ENCODE data around the gene ZSCAN5A. TPM values are rescaled to one million over a fixed set of nuclear protein-coding genes. Genes with fewer than 3 reads are reported as not detected.

ZSCAN5A gene
- total and polyA plus RNA-seq, 2 donors (not counting 1 experiment from before 2014, with no cell fraction given), result 5.2 to 24.8 TPM

GRCh38 chr19:56271151-56271550 is 43.5 kb downstream of the ZSCAN5A start:
- H3K4me1 Mint-ChIP-seq, result no peaks in the 10 kb centered on the region
- TF ChIP-seq CTCF (IDR thresholded peaks at IDR 0.05) (no peak), EZH2 (IDR thresholded peaks at IDR 0.05; ENCODE audit: borderline replicate concordance, insufficient read depth, low read depth, low read length, poor library complexity, severe bottlenecking) (no peak)
- H2AFZ ChIP-seq (ENCODE audit: insufficient read depth, low read depth, low read length, poor library complexity, severe bottlenecking), result no peak overlapping the region
- POLR2A ChIA-PET, result no interaction called here
- no peak overlapping the region for H3K4me2 ChIP-seq (replicated peaks; ENCODE audit: low read depth, low read length, poor library complexity, severe bottlenecking)
- H3K27ac Mint-ChIP-seq, result no peak overlapping the region
- no peaks in the 10 kb centered on the region for H3K27me3 ChIP-seq (replicated peaks in 1 of 4; ENCODE audit: control extremely low read depth in 1 of 4, control insufficient read depth in 3 of 4, insufficient read depth in 4 of 4, low read length in 3 of 4)
- no peaks in the 10 kb centered on the region for H3K9me3 Mint-ChIP-seq (ENCODE audit: insufficient read depth)
- H4K20me1 ChIP-seq (ENCODE audit: control insufficient read depth, insufficient read depth, low read length, poor library complexity, severe bottlenecking), result no peaks in the 10 kb centered on the region
- CTCF ChIA-PET, result interaction anchor here (0.9 kb wide), 1 partner anchor 18 kb away, joined by 3 read pairs; no protein-coding TSS in a partner anchor
- H3K9ac ChIP-seq (ENCODE audit: low read length), result no peak overlapping the region
- H3K4me3 ChIP-seq (ENCODE audit: control extremely low read depth in 1 of 5, extremely low read depth in 1 of 5, insufficient read depth in 1 of 5, low read depth in 2 of 5, low read length in 4 of 5), result no peak overlapping the region
- no peaks in the 10 kb centered on the region for H3K36me3 ChIP-seq (replicated peaks in 1 of 2; ENCODE audit: control extremely low read depth in 1 of 2, control insufficient read depth in 1 of 2, extremely low read depth in 1 of 2, insufficient read depth in 2 of 2, low read length in 1 of 2)
- no peaks in the 10 kb centered on the region for H3K4me1 ChIP-seq (ENCODE audit: control insufficient read depth in 2 of 2, insufficient read depth in 2 of 2, low read length in 2 of 2)
- 100% methylated on average over 5 of the region's 6 CpGs for WGBS (ENCODE audit: insufficient coverage)
- ATAC-seq (ENCODE audit: low read depth), result no peak
- no peaks in the 10 kb centered on the region for H3K79me2 ChIP-seq (ENCODE audit: control insufficient read depth, insufficient read depth, low read length)
- H3K27ac ChIP-seq (ENCODE audit: low read length in 2 of 2), result no peak overlapping the region
- H3K27me3 Mint-ChIP-seq, result no peaks in the 10 kb centered on the region
- DNase-seq, result no peak
- intact Hi-C loops (cut with micrococcal nuclease), result no loop called here
- no peak overlapping the region for H3K4me3 Mint-ChIP-seq
- no peaks in the 10 kb centered on the region for H3K9me3 ChIP-seq (ENCODE audit: control extremely low read depth in 1 of 3, control insufficient read depth in 2 of 3, insufficient read depth in 1 of 3, low read length in 2 of 3)

- Histone ChIP-seq H3K4me1 (ENCODE audit: control insufficient read depth in 2 of 2, insufficient read depth in 2 of 2, low read length in 2 of 2) (no peaks in the 10 kb centered on the region), H4K20me1 (ENCODE audit: control insufficient read depth, insufficient read depth, low read length, poor library complexity, severe bottlenecking) (no peaks in the 10 kb centered on the region), H3K4me3 (ENCODE audit: control extremely low read depth in 1 of 5, extremely low read depth in 1 of 5, insufficient read depth in 1 of 5, low read depth in 2 of 5, low read length in 4 of 5) (no peak overlapping the region), H2AFZ (ENCODE audit: insufficient read depth, low read depth, low read length, poor library complexity, severe bottlenecking) (no peak overlapping the region), H3K79me2 (ENCODE audit: control insufficient read depth, insufficient read depth, low read length) (no peaks in the 10 kb centered on the region), H3K9me3 (ENCODE audit: control extremely low read depth in 1 of 3, control insufficient read depth in 2 of 3, insufficient read depth in 1 of 3, low read length in 2 of 3) (no peaks in the 10 kb centered on the region), H3K4me2 (replicated peaks; ENCODE audit: low read depth, low read length, poor library complexity, severe bottlenecking) (no peak overlapping the region), H3K27ac (ENCODE audit: low read length in 2 of 2) (no peak overlapping the region), H3K36me3 (replicated peaks in 1 of 2; ENCODE audit: control extremely low read depth in 1 of 2, control insufficient read depth in 1 of 2, extremely low read depth in 1 of 2, insufficient read depth in 2 of 2, low read length in 1 of 2) (no peaks in the 10 kb centered on the region), H3K27me3 (replicated peaks in 1 of 4; ENCODE audit: control extremely low read depth in 1 of 4, control insufficient read depth in 3 of 4, insufficient read depth in 4 of 4, low read length in 3 of 4) (no peaks in the 10 kb centered on the region), H3K9ac (ENCODE audit: low read length) (no peak overlapping the region)
- no peak overlapping the region for H3K4me3 Mint-ChIP-seq
- H3K27ac Mint-ChIP-seq, result no peak overlapping the region
- ATAC-seq (ENCODE audit: low read depth) (no peak), DNase-seq (no peak)
- H3K4me1 Mint-ChIP-seq, result no peaks in the 10 kb centered on the region
- no peaks in the 10 kb centered on the region for H3K27me3 Mint-ChIP-seq
- ChIA-PET CTCF (interaction anchor here (0.7 to 2.0 kb wide), 2 partner anchors 17 to 63 kb away, joined by 3 to 14 read pairs; no protein-coding TSS in a partner anchor), POLR2A (no interaction called here)
- 81% methylated on average over 2 of the region's 3 CpGs for WGBS (ENCODE audit: insufficient coverage)
- no peaks in the 10 kb centered on the region for H3K9me3 Mint-ChIP-seq (ENCODE audit: insufficient read depth)
- intact Hi-C loops (cut with micrococcal nuclease), result no loop called here
- TF ChIP-seq CTCF (IDR thresholded peaks at IDR 0.05), result no peak
- no peak for TF ChIP-seq EZH2 (IDR thresholded peaks at IDR 0.05; ENCODE audit: borderline replicate concordance, insufficient read depth, low read depth, low read length, poor library complexity, severe bottlenecking)
Observed at GRCh38 chr19:56270676-56271075, 44.0 kb downstream of the ZSCAN5A start.

All from B cell (primary cell).